HG03060 (cell line): Measurements from ENCODE around the gene NTRK2.

Experiments used
- ATAC-seq: cut with Tn5 transposase; IDR thresholded peaks from one replicate; pipeline ENCODE4 v1.9.1; 2021; ENCODE audit warnings: low read depth, moderate number of reproducible peaks; ENCODE audit not compliant: unreplicated experiment

Gene NTRK2

DNA sequence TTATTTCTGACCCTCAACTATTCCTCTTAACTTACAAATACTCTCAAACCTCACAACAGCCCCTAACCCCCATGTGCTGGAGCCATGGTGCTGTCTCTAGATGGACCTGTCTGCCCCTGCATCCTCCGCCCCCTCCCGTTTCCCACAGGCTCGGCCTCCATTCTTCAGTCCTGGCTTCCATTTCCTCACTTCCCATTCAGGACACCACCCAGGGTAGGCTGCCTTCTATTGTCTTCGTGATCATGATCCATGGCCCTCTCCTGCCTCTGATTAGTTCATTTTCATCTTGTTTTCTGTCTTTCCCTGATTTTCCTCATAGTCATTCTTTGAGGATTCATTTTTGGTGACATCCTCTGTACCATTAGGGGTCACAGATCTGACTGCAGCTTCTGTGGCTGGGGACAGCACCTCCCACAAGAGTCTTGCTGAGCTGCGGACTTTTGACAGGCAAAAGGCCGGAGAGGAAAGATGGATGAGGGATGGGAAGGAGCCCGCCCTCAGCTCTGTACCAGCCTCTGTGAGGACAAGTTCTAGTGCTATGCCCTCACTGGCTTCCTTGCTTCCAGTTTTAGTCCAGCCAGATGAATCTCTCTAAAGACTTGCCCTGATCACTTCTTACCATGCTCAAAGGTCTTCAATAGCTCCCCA, 255.8 kb downstream of the NTRK2 start:
- no peak for ATAC-seq

DNA sequence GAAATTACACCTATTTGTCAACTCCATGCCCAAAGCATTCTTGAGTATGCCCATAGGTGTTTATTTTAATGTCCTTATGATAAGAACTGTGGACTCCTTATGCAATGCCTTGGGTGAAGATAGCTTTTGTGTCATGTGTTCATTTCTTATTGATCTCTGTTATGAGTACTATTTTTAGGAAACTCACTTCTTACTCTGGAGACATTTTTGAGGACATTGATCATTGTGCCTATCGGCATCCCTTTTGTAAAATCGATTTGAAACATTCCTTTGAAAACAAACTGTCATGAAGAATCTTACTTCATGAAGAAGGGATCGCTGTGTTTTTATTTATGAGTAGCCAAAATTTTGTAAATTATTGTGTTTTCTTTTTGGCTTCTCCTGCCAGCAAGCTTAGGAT, 257.3 kb downstream of the NTRK2 start:
- ATAC-seq, result no peak

DNA sequence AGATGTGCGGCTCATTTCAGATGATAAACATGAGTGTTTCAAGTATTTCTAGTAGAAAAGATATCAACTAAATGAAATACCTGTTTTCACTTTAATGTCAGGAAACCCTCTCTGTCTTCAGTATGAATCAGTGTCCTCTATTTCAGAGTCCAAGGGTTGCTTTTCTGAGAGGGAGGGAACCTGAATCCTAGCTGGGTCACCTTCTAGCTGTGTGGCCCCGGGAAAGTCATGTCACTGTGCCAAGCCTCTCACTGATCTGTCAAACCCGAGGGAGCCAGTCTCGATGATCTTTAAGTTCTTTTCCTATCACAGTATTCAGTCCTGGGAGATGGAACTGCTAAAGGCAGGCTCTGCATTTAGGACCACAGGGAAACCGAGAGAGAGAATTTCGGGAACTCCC, 258.9 kb downstream of the NTRK2 start:
- ATAC-seq, result no peak

DNA sequence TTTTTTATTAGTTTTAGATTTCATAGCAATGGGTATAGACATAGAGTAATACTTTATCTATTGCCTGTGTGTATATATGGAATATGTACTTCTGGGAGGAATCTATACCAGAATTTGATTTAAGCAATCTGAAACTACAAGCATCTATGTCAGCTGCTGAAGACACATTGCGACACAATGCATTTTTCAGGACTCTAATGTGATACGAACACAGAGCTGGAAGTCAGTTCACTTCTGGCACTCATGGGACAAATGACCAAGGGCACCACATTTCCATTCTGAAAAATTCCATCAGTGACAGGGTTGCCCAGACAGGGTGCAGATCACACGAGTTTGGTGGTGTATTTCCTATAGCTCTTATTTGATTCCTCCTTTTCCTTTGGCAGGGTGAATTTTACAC, 259.5 kb downstream of the NTRK2 start:
- no peak for ATAC-seq

GRCh38 chr9:84932915-84933527, 263.5 kb downstream of the NTRK2 start:
- ATAC-seq, result no peak

- no peak for ATAC-seq
Measured at GRCh38 chr9:84935528-84936117, 266.1 kb downstream of the NTRK2 start.

DNA sequence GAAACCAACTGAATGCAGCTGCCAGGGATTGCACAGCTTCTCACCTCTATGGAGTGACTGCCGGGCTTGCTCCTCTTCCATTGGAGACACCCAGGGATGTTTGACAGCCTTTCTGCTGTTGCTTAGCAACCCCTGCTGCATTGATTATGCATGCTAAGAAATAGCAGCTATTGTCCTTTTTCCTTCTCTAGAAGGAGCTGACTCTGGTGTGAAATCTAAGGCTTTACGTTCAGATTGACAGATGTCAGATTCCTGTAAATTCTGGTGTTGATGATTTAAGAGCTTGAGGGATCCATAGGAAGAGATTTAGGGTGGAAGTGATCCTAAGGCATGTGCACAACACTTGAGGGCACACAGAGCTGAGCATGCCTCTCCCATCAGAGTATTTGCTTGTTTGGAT, 267.7 kb downstream of the NTRK2 start:
- ATAC-seq, result no peak

- ATAC-seq, result no peak
Measured at GRCh38 chr9:84937581-84937980, 268.1 kb downstream of the NTRK2 start.

- no peak for ATAC-seq
Measured at GRCh38 chr9:84939774-84940173, 270.2 kb downstream of the NTRK2 start.

- no peak for ATAC-seq
Measured at GRCh38 chr9:84940294-84940693, 270.8 kb downstream of the NTRK2 start.

- no peak for ATAC-seq
Measured at GRCh38 chr9:84941792-84942191, 272.3 kb downstream of the NTRK2 start.

- ATAC-seq, result no peak
Measured at GRCh38 chr9:84943482-84944050, 274.0 kb downstream of the NTRK2 start.

DNA sequence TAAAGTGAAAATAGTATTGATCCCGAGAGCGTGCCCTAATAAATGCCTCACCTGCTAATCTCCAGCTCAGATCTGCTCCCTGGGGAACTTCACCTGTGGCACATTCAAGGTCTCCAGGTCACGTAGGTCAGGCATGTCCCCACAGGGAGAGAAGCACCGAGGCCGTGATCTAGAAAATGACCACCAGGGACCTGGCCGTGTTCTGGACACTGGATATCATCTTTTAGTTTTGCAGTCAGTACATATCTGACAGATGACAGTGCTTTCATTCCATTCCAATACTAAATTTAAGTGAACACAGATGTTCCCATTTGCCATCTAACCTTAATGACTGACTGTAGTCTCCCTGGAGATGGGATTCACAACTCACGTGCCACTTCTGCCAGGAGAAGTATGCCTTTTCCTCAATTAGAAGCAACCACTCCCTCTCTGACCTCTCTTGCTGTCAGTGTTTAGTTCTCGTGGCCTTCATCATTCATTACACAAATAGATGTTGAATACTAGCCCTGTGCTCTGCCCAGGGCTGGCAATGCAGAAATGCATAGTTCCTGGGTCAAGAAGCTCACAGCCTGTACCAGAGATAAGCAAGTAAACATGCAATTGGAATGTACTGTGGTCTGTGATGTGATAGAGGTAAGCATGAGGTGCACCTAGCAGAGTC, 276.5 kb downstream of the NTRK2 start:
- ATAC-seq, result no peak

DNA sequence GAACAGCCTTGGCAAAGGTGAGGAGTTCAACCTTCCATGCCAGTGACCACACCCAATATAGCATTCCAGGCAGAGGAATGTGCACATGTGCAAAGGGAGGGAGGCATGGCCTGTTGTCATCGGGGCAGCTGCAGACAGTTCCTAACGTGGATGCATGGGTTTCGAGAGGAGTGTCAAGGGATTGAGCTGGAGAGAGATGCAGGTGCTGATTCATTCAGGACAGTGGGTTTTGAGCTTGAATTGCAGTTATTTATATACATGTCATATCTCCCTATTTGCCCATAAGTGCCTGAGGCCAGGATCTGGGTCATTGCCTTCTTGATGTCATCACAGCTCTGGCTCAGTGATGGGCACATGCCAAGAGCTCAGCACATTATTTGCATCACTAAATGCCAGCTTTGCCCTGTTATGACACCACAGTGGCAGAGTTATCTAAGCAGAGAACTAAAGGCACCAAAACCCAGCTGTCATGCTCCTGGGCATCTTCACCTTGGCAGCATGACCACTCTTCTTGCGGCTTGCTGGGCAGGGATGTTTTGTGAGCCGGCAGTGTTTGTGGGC, 278.0 kb downstream of the NTRK2 start:
- ATAC-seq, result no peak

DNA sequence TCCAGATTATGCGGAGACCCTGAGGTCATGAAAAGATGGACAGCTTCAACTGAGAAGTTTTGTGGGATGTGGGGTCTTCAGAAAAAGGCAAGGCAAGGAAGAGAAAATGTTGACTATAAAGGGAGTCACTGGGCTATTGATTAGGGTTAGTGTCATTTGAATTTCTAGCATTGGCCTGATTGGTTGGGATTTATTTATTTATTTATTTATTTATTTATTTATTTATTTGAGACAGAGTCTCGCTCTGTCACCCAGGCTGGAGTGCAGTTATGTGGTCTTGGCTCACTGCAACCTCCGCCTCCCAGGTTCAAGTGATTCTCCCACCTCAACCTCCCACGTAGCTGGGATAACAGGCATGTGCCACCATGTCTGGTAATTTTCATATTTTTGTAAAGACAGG, 279.7 kb downstream of the NTRK2 start:
- ATAC-seq, result no peak

- ATAC-seq, result no peak
Measured at GRCh38 chr9:84949971-84950370, 280.4 kb downstream of the NTRK2 start.

DNA sequence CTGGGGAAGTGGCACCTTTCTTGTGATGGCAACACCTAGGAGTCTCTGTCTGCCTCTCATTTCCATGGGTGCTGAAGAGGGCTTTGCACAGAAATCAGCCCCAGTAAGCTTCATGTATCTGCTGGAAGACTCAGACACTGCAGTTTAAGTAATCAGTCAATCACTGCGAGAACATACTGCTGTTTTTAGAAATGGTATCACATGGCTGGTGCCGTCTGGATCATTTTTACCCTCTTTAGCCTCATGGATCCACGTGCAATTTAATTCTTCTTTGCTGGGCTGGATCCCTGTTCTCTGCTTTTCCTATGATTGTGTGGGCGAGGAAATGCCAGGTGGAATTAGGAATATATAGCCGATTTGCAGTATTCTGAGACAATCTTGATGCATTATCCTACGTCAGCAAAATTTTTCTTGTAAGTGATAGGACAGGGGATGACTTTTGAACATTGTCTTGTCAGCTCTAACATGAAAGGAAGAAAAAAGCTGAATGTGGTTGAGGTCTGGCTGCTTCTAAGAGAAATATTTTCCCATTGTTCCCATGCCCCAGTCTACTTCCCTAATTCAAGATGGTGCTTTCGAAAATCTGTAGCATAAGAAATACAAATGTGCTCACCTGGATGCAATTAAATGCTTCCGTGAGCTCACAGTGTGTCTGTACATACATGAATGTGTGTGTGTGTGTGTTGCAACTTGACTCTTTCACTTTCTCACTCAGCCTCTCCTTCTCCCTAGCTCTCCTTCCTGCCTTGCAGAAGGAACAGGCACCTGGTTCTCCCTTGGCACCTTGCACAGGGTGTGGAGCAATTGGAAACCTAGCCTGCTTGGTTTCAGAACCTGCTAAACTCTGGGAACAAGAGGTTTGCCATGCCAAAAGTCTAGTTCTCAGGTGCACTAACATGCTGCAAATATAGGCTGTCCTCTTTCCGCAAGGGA, 281.6 kb downstream of the NTRK2 start:
- ATAC-seq, result no peak

GRCh38 chr9:84953252-84953773, 283.8 kb downstream of the NTRK2 start:
- ATAC-seq, result no peak

DNA sequence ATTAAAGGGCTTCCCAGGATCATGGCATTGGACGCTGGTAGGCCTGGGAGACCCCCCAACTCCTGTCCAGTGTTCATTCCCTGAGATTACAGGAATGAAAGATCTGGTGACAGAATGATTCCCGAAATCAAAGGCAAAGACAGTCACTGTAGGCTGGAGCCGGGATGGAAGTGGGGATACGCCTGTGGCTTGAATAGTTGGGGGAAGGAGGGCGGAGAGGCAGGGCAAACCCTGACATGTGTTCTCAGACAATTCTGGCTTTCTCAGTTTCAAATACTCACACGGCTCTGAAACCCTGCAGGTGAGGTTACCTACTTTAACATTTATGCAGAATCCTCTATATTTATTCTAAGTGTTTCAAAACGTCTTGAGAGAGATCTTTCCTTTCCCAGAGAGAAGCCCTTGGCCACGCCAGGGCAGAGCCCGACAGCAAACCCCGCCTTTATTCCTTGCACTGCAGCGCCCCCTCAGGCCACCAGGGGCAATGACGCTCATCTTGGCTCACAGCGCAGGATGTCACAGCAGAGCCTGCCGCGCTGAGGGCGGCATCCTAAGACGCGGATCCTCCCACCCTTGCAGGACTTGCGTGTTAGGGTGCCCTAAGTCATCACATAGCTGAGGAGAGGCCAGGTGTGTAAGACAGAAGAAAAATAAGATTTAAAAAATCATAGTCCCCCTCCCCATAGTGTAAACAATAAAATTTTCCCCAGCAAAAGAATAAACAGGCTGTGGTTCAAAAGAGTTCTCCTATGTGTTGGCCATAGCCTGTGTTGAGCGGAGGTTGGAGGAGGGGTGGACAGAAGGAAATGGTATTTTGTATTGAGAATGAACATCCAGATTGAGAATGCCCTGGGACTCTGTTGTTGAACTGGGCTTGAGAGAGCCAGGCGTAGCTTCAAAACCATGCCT, 284.5 kb downstream of the NTRK2 start:
- ATAC-seq, result peak; percentile 83
